ENCODE measurements around the gene KRTAP12-1.
"Not testable (repeated sequence)": the region's sequence is repeated elsewhere in the genome, so short reads cannot be mapped to it uniquely, and the experiment has no call there.

The KRTAP12-1 gene

GRCh38 chr21:44667612-44668011 lies 14.4 kb downstream of the KRTAP12-1 start:
- no peak for DNase-seq (ENCODE audit: low spot score)

- DNase-seq (ENCODE audit: low spot score): no peak
Observed at GRCh38 chr21:44666401-44667320, 15.3 kb downstream of the KRTAP12-1 start, which contains the start of gene KRTAP12-2. Gene KRTAP12-2, minus strand, starts transcription at chr21:44666927. Its CDS starts 41 bp downstream, at chr21:44666886.

GRCh38 chr21:44664691-44665090 lies 17.3 kb downstream of the KRTAP12-1 start:
- no peak for DNase-seq (ENCODE audit: low spot score)

DNA sequence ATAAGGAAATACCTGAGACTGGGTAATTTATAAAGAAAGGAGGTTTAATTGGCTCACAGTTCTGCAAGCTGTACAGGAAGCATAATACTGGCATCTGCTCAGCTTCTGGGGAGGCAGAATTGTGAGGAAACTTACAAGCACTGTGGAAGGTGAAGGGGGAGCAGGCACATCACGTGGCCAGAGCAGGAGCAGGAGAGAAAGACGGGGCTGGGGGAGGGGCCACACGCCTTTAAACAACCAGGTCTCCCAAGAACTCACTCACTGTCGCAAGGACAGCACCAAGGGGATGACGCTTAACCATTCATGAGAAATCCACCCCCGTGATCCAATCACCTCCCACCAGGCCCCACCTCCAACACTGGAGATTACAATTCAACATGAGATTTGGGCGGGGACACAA lies 20.4 kb downstream of the KRTAP12-1 start:
- not testable (repeated sequence) for DNase-seq (ENCODE audit: low spot score)

GRCh38 chr21:44658913-44659595 lies 22.9 kb downstream of the KRTAP12-1 start:
- no peak for DNase-seq (ENCODE audit: low spot score)

- DNase-seq (ENCODE audit: low spot score): no peak
Observed at GRCh38 chr21:44658541-44658910, 23.4 kb downstream of the KRTAP12-1 start.

DNA sequence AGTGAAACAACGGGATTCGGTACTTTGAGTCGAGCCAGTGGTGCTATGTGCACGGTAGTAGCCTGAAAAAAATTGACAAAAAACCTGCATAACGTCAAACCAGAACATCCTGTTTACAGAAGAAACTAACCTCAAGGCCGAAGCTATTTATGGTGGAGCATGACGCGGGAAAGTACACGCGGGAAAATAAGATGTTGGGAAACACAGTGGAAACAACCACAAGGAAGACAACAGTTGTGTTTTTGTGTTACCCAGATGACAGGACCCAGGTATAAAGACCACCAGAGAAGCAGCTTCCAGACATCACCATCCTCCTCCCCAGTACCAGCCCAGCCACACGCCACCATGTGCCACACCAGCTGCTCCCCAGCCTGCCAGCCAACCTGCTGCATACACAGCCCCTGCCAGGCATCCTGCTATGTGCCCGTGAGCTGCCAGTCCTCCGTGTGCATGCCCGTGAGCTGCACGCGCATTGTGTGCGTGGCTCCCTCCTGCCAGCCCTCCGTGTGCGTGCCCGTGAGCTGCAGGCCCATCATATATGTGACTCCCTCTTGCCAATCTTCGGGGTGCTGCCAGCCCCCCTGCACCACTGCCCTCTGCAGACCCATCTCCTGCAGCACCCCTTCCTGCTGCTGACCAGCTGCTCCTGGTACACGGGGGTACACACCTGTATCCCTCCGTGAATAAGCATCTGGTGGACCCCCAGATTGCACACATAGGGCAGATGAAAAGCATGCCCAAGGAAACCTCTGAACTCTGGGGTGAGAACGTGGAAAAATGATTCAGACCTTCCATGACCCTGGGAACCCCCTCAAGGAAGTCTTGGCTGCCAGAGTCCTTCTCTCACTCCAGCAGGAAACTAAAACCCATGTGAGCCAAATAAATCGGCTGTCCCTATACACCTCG lies 24.1 kb downstream of the KRTAP12-1 start, which contains the start of gene KRTAP12-3:
TSS of gene KRTAP12-3 (plus strand) at position 298 of the 906 bp plus-strand sequence. CDS start at position 346, 48 bp downstream.
- DNase-seq (ENCODE audit: low spot score): no peak

DNA sequence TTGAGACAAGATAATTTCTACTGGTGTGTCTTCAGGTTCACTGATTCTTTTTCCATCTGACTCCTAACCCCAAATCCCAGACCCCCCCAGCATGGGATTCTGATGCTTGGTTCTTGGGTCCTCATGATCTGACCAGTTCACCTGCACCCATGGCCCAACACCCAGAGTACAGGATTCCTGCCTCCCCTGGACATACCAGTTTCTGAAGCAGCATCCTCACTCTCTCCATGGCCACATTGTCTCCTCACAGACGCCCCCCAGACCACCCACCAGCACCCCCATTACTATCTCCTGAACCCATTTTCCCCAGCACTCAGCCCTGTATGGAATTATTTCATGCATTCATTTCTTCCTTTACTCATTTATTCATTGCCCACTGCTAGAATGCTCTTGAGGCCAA lies 25.1 kb downstream of the KRTAP12-1 start:
- no peak for DNase-seq (ENCODE audit: low spot score)

DNA sequence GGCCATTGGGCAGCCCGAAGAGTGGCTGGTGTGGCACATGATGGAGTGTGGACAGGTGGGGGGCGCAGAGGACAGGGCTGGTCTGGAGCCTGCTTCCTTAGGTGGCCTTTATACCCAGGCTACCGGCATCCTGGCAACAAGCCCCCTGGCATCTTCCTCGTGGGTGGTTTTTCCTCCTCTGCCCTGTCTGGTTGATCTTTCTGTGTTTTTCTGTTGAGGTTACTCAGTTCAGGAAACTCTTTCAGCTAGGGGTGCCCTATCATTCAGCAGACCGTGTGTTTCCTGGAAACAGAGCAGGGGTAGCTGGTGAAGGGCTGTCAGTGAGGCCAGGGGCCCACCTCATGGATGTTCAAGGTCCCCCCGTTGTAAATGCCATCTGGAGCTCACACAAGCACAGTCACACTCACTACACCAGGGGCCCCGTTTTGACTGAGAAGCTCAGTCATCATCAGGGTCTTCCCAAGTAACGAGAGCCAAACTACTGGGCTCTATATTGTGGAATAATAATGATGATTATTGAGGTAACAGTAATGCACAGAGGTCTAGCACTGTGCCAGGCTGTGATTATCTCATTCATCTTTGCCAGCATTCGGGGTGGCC lies 27.3 kb downstream of the KRTAP12-1 start, which contains the start of gene KRTAP12-4:
TSS of gene KRTAP12-4 (minus strand) at position 84 of the 600 bp plus-strand sequence. CDS start at position 39, 45 bp downstream.
- no peak for DNase-seq (ENCODE audit: low spot score)

GRCh38 chr21:44653656-44654575 lies 28.0 kb downstream of the KRTAP12-1 start:
- DNase-seq (ENCODE audit: low spot score): no peak

DNA sequence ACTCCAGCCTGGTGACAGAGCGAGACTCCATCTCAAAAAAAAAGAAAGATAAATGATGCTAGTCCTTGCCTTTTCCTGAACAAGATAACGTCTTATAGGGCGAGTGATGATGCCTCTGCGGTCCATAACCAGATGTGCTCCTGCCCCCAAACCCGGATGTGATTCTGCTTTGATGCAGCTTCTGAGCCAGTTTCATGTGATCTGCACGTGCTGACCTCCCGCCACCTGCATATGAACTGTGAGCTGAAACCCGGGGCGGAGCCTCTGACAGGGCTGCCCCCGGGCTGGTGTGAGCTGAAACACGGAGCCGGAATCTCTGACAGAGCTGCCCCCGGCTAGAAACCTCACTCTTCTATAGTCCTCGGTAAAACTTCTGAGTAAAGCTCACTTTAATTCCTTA lies 28.8 kb downstream of the KRTAP12-1 start:
- DNase-seq (ENCODE audit: low spot score): no peak

DNA sequence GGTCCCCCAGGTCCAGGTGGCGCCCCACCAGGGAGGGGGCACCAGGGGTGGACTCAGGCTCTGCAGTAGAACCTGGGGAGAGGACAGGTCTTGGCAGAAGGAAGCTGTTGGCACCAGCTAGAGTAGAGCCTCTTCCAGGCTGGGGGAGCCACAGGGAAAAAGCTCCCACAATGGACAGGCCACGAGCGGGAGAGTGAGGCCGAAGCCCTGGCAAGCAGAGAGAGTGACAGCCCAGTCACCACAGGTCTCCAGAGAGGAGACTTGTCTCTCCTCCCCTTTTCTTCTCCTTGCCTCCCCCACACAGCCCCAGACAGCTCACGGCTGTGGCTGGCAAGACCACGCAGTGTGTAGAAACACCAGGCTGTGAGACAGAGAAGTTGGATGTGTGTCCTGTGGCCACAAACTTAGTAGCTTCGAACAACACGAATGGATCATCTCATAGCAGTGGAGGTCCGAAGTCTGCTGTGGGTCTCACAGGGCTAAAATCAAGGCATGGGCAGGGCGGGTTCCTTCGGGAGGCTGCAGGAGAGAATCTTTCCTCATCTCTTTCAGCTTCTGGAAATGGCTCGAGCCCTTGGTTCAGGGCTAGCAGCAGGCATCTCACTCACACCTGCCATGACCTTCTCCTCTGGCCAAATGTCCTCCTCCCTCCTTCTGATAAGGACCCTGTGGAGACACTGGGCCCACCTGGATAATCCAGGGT lies 30.8 kb downstream of the KRTAP12-1 start:
- DNase-seq (ENCODE audit: low spot score): no peak

DNA sequence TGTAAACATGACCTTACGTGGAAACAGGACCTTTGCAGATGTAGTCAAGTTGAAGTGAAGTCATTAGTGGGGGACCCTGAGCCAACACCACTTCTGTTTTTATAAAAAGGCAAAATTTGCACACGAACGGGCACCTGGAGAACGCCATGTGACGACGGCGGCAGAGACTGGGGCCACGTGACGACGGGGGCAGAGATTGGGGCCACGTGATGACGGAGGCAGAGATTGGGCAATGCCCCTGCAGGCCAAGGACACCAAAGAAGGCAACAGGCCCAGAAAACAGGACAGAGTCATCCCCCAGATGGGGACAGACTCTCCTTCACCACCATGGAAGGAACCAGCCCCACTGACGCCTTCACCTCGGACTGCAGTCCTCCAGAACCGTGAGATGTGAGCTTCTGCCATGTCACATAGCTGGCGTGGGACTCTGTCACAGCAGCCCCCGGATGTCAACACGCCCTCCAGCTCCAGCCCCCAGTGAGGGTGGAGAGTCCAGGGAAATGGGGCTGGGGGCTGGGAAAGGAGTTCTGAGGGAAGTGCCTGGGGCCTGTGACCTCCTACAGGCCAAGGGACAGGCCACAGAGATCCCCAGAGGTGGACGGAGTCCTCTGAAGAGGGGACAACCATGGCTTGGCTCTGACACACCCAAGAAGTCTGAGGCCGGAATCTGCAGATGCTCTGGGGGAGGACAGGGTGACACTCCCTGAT lies 31.5 kb downstream of the KRTAP12-1 start:
- no peak for DNase-seq (ENCODE audit: low spot score)

DNA sequence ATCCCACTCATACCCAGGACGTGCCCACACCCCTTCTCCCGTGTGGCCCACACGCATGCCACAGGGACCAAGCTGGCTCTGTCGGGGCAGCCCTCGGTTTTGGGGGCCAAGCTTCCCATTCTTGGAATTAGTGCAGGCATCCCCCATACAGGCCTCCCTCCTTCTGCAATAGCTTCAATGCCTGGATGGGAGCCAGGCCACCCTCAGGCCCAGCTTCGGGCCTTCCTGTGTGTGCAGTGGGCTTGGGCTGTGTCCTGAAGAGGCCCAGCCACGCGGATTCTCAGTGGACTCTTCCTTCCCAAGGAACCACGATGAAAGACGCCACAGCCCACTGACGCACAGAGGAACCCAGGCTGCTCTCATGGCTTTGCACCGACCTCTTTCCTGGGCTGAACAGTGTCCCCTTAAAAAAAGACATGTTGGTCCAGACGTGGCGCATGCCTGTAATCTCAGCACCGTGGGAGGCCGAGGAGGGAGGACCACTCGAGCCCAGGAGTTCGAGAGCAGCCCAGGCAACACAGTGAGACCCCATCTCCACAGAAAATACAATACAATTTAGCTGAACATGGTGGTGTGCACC lies 32.4 kb downstream of the KRTAP12-1 start:
- no peak for DNase-seq (ENCODE audit: low spot score)

- no peak for DNase-seq (ENCODE audit: low spot score)
Observed at GRCh38 chr21:44648557-44649311, 33.2 kb downstream of the KRTAP12-1 start.

GRCh38 chr21:44647222-44647552 lies 34.8 kb downstream of the KRTAP12-1 start:
- DNase-seq (ENCODE audit: low spot score): no peak

DNA sequence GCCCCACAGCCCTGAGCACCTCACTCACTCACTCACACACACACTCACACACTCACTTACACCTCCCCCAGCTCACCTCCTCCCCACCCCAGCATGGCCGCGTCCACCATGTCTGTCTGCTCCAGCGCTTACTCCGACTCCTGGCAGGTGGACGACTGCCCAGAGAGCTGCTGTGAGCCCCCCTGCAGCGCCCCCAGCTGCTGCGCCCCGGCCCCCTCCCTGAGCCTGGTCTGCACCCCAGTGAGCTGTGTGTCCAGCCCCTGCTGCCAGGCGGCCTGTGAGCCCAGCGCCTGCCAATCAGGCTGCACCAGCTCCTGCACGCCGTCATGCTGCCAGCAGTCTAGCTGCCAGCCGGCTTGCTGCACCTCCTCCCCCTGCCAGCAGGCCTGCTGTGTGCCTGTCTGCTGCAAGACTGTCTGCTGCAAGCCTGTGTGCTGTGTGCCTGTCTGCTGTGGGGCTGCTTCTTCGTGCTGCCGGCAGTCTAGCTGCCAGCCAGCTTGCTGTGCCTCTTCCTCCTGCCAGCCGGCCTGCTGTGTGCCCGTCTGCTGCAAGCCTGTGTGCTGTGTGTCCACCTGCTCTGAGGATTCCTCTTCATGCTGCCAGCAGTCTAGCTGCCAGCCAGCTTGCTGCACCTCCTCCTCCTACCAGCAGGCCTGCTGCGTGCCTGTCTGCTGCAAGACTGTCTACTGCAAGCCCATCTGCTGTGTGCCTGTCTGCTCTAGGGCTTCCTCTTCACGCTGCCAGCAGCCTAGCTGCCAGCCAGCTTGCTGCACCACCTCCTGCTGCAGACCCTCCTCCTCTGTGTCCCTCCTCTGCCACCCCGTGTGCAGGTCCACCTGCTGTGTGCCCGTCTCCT lies 35.4 kb downstream of the KRTAP12-1 start, which contains the start of gene KRTAP10-11:
TSS of gene KRTAP10-11 (plus strand) at position 49 of the 856 bp plus-strand sequence. CDS start at position 94, 45 bp downstream.
- not testable (repeated sequence) for DNase-seq (ENCODE audit: low spot score)

All from kidney tubule cell (primary cell).